Activated naive CD8-positive, alpha-beta T cell treated with anti-CD3 and anti-CD28 coated beads, Interleukin-2, amount 50 U/mL, for 24 hours (primary cell): ENCODE measurements around the gene UBE2O.

Experiments
- ATAC-seq: fragments of 150-1000 bp; cut with Tn5 transposase; one replicate; pipeline ENCODE4 v1.10.0; 2021
- DNase-seq: peaks from one replicate; pipeline ENCODE4 v3.0.0; 2021
- H3K27ac Mint-ChIP-seq: one replicate; pipeline ENCODE4 v1.8.0; 2021; ENCODE audit warnings: mild to moderate bottlenecking, mixed read lengths
- H3K27me3 Mint-ChIP-seq: one replicate; pipeline ENCODE4 v1.8.0; 2021; ENCODE audit warnings: mixed read lengths
- H3K36me3 Mint-ChIP-seq: one replicate; pipeline ENCODE4 v1.8.0; 2021; ENCODE audit warnings: low read depth, mixed read lengths
- H3K4me1 Mint-ChIP-seq: one replicate; pipeline ENCODE4 v1.8.0; 2021; ENCODE audit warnings: mixed read lengths
- H3K4me3 Mint-ChIP-seq: one replicate; pipeline ENCODE4 v1.8.0; 2021; ENCODE audit warnings: mild to moderate bottlenecking, moderate library complexity, mixed read lengths
- H3K9me3 Mint-ChIP-seq: one replicate; pipeline ENCODE4 v1.8.0; 2021; ENCODE audit warnings: mixed read lengths

The UBE2O gene

GRCh38 chr17:76427501-76428231 is 25.3 kb downstream of the UBE2O start:
- H3K27ac Mint-ChIP-seq: no peak overlapping the region
- H3K27me3 Mint-ChIP-seq: no peaks in the 10 kb centered on the region
- ATAC-seq (no peak), DNase-seq (no peak)
- H3K4me3 Mint-ChIP-seq: no peak overlapping the region
- peaks cover 35% of the 10 kb centered on the region for H3K4me1 Mint-ChIP-seq
- H3K9me3 Mint-ChIP-seq: no peaks in the 10 kb centered on the region
- peaks cover 6% of the 10 kb centered on the region for H3K36me3 Mint-ChIP-seq

DNA sequence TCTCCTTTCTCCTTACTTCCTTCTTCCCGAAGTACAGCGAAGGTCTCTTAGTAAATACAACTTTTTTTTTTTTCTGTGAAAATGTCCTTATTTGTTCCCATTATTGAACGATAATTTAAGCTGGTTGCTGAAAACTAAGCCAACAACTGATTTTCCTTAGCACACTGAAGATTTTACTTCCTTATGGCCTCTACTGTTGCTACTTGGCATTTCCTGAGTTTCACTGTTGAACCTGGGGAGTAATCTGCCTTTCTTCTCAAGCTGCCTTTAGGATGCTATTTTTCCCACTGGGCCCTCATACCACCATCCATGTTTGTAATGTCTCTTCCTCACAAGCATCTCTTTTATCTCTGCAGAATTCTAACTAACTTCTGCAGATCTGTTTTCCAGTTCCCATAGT is 26.1 kb downstream of the UBE2O start:
- H3K27ac Mint-ChIP-seq: peak overlapping the region; percentile 6
- no peaks in the 10 kb centered on the region for H3K9me3 Mint-ChIP-seq
- no peaks in the 10 kb centered on the region for H3K27me3 Mint-ChIP-seq
- peaks cover 30% of the 10 kb centered on the region for H3K4me1 Mint-ChIP-seq
- ATAC-seq (no peak), DNase-seq (no peak)
- peaks cover 6% of the 10 kb centered on the region for H3K36me3 Mint-ChIP-seq
- H3K4me3 Mint-ChIP-seq: no peak overlapping the region

GRCh38 chr17:76422860-76423259 is 30.1 kb downstream of the UBE2O start:
- no peaks in the 10 kb centered on the region for H3K27me3 Mint-ChIP-seq
- ATAC-seq (no peak), DNase-seq (no peak)
- no peak overlapping the region for H3K27ac Mint-ChIP-seq
- peaks cover 8% of the 10 kb centered on the region for H3K36me3 Mint-ChIP-seq
- H3K4me3 Mint-ChIP-seq: no peak overlapping the region
- H3K9me3 Mint-ChIP-seq: no peaks in the 10 kb centered on the region
- peaks cover 26% of the 10 kb centered on the region for H3K4me1 Mint-ChIP-seq

DNA sequence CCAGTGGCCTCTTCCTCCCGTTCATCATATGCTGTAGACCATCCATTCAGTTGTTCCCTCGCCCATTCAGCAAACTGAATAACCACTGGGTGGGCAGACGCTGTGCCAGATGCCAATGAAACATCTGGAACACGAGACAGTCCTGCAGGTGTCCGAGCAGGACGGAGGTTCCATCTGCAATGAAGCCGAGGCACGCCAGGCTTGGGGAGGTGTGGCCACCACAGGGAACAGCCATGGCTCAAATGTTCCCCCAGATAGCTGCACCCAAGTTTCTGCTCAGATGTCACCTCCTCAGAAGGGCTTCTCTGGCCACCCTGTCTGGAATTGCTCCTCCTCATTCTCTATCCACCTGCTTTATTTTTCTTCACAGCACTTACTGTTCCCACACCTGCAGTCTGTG is 30.5 kb downstream of the UBE2O start:
- Mint-ChIP-seq H3K9me3 (no peaks in the 10 kb centered on the region), H3K4me1 (peaks cover 27% of the 10 kb centered on the region), H3K4me3 (no peak overlapping the region), H3K36me3 (peaks cover 8% of the 10 kb centered on the region), H3K27me3 (no peaks in the 10 kb centered on the region), H3K27ac (no peak overlapping the region)
- ATAC-seq (no peak), DNase-seq (no peak)

DNA sequence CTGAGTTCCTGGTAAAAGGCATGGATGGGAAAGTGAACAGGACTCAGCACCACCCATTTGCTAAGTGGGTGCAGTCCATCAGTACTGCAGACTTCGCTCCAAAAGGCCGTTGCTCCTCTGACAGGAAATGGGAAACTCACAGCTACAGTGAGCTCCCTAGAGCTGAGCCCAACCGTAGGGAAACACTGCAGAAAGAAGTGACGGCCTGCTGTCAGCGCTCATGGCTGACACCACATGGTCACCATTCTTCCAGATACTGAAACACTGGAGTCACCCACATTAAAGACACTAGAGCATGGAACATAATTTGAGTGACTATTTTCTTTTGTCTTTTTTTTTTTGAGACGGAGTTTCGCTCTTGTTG is 31.9 kb downstream of the UBE2O start:
- Mint-ChIP-seq H3K36me3 (peaks cover 8% of the 10 kb centered on the region), H3K27ac (no peak overlapping the region), H3K27me3 (no peaks in the 10 kb centered on the region), H3K4me1 (peaks cover 23% of the 10 kb centered on the region), H3K4me3 (no peak overlapping the region), H3K9me3 (no peaks in the 10 kb centered on the region)
- DNase-seq (no peak), ATAC-seq (no peak)

DNA sequence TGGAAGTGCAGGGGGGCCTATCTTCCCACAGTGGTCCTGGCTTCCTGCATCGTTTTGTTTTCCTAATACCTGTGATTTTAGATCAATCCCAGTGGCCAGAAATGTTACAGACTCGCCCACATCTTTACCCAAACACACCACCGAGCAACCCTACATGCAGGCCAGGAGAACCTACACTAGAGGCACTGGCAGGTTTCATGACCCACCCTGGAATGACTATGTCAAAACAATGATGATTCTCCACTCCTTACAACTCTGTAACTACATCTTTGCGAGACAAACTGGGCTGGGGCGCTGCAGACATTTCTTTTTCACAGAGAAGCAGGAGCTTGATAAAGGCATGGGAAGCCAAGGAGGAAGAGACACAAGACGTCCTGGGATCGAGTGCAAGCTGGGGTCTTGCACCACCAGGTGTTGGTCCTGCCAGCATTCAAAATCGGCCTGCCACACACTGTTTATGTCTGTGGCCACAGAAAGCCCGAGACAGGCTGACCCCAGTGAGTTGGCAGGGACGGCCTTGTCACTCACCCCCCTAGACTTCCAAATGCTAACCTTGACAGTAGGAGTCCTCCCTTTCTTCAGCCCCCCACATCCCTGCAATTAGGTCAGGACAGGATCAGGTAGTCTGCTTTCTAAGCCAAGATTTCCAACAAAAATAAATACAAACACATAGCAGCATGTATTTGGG is 32.5 kb downstream of the UBE2O start:
- no peak for DNase-seq
- peaks cover 20% of the 10 kb centered on the region for H3K4me1 Mint-ChIP-seq
- H3K36me3 Mint-ChIP-seq: peaks cover 6% of the 10 kb centered on the region
- no peak overlapping the region for H3K4me3 Mint-ChIP-seq
- H3K27ac Mint-ChIP-seq: no peak overlapping the region
- H3K27me3 Mint-ChIP-seq: no peaks in the 10 kb centered on the region
- no peak for ATAC-seq
- no peaks in the 10 kb centered on the region for H3K9me3 Mint-ChIP-seq

DNA sequence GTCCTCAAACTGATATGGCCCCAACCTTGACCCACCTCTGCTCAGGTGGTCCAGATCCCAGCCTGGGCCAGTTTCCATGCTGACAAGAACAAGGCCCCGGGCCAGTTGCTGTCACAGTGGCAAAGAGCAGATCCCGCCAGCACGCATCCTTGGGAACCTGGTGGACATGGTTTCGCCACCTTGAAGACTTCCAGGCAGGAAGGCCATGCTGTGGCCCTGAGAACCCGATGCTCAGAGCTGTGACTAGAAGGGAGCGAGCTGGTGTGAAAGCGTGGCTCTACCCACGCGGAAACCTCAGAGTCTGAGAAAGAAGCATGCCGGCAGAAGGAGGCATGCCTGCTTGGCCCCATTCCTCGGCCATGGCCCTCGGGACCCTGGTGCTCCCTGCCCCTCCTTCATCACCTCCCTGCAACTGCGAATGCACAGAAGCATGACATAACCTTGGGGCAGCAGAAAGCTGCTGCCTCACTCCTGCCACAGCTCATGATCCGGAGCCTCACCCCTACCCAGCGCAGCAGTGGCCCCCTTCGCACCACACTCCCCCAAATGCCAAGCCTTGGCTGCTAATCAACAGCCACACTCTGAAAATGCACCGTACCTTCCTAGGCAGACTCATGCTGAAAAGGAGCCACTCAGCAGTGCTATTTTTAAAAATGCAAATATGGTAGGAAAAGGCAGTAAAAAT is 33.2 kb downstream of the UBE2O start:
- no peak for ATAC-seq
- Mint-ChIP-seq H3K4me1 (peaks cover 20% of the 10 kb centered on the region), H3K27ac (no peak overlapping the region)

GRCh38 chr17:76417499-76418143 is 35.3 kb downstream of the UBE2O start:
- DNase-seq: no peak
- no peak overlapping the region for H3K4me3 Mint-ChIP-seq
- H3K27me3 Mint-ChIP-seq: no peaks in the 10 kb centered on the region
- H3K9me3 Mint-ChIP-seq: no peaks in the 10 kb centered on the region
- H3K4me1 Mint-ChIP-seq: peaks cover 18% of the 10 kb centered on the region
- no peak overlapping the region for H3K27ac Mint-ChIP-seq
- no peak for ATAC-seq
- peaks cover 5% of the 10 kb centered on the region for H3K36me3 Mint-ChIP-seq

More for the DNA sequence above, 33.2 kb downstream of the UBE2O start:
- H3K4me3 Mint-ChIP-seq: no peak overlapping the region
- no peaks in the 10 kb centered on the region for H3K27me3 Mint-ChIP-seq
- no peaks in the 10 kb centered on the region for H3K9me3 Mint-ChIP-seq
- DNase-seq: no peak
- H3K36me3 Mint-ChIP-seq: peaks cover 5% of the 10 kb centered on the region

DNA sequence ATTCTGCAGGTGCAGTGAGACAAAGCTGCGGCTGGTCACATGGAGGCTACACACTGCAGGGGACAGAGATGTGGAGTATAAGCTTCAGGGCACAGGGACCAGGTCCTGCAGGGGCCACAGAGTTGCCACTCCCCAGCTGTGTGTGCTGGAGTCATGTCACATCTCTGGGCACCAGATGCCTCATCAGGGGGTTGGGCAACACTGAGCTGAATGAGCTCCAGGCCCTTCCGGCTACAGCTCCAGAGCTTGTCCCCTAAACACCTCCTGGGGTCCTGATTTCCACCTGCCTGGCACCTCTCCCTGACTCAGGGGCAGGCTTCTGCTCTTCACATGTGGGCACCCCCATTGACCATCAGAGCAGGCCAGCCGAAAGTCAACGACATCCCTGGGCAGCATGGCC is 36.1 kb downstream of the UBE2O start:
- Mint-ChIP-seq H3K27ac (no peak overlapping the region), H3K4me3 (no peak overlapping the region), H3K9me3 (no peaks in the 10 kb centered on the region), H3K36me3 (peaks cover 5% of the 10 kb centered on the region), H3K4me1 (peaks cover 18% of the 10 kb centered on the region), H3K27me3 (no peaks in the 10 kb centered on the region)
- ATAC-seq (no peak), DNase-seq (no peak)

GRCh38 chr17:76416457-76416856 is 36.5 kb downstream of the UBE2O start:
- DNase-seq (no peak), ATAC-seq (no peak)
- no peak overlapping the region for H3K4me3 Mint-ChIP-seq
- H3K9me3 Mint-ChIP-seq: no peaks in the 10 kb centered on the region
- H3K36me3 Mint-ChIP-seq: peaks cover 5% of the 10 kb centered on the region
- H3K27ac Mint-ChIP-seq: no peak overlapping the region
- peaks cover 18% of the 10 kb centered on the region for H3K4me1 Mint-ChIP-seq
- no peaks in the 10 kb centered on the region for H3K27me3 Mint-ChIP-seq

DNA sequence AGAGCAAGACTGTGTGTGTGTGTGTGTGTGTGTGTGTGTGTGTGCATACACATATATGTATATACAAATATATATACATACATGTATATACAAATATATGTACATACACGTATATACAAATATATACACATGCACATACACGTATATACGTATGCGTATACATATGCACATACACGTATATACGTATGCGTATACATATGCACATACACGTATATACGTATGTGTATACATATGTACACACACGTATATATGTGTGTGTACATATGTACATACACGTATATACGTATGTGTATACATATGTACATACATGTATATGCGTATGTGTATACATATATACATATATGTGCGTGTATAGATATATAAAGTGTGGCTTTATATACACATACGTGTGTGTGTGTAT is 37.2 kb downstream of the UBE2O start:
- no peaks in the 10 kb centered on the region for H3K27me3 Mint-ChIP-seq
- no peak overlapping the region for H3K27ac Mint-ChIP-seq

DNA sequence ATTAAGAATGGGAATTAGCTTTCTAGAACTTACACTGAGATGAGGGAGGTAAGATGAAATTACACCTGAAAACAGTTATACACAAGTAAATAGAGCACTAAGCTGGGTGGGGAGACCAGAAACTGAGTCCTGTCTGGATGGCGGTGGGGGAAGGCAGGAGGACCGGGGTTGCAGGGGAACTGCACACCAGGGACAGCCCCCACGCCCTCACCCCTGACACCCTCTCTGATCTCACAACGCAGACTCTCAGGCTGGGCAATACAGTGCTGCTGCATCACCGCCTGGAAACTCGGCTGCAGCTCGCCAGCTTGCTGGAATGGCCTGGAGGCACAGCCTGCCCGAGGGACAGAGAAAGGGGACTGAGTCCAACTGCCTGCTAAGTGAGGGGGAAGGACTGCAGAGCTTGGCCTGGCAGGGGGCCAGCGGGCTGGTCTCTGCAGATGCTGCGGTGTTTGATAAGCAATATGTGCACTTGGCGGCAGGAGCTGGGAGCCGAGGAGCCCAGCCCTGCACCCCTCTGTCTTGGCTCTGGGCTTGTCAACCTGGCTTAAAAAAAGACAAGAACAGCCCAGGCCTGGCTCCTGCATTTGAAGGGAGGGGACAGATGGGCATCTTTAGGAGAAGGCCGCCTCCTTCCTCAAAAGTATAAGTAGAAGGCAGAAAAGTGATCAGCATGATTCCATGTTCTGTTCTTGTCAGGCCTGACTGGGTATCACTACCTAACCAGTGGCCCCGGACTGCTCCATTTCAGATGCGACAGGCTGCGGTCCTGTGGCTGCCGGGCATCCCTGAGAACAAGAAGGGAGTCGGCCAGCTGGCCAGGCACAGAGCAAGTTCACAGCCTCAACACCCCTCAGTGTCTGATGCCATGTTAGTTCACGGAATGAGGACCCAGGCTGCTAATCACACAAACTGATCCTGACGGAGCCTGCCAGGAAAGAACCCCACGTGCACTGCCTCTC is 38.3 kb downstream of the UBE2O start:
- Mint-ChIP-seq H3K27ac (no peak overlapping the region), H3K9me3 (no peaks in the 10 kb centered on the region), H3K4me3 (no peak overlapping the region), H3K27me3 (no peaks in the 10 kb centered on the region), H3K4me1 (peaks cover 10% of the 10 kb centered on the region), H3K36me3 (peaks cover 5% of the 10 kb centered on the region)
- DNase-seq (no peak), ATAC-seq (no peak)

More for the DNA sequence above, 37.2 kb downstream of the UBE2O start:
- DNase-seq (no peak), ATAC-seq (no peak)
- Mint-ChIP-seq H3K36me3 (peaks cover 5% of the 10 kb centered on the region), H3K4me3 (no peak overlapping the region), H3K9me3 (no peaks in the 10 kb centered on the region), H3K4me1 (peaks cover 18% of the 10 kb centered on the region)

- Mint-ChIP-seq H3K27ac (no peak overlapping the region), H3K9me3 (no peaks in the 10 kb centered on the region), H3K4me3 (no peak overlapping the region), H3K4me1 (peaks cover 10% of the 10 kb centered on the region), H3K36me3 (peaks cover 5% of the 10 kb centered on the region), H3K27me3 (no peaks in the 10 kb centered on the region)
- no peak for DNase-seq
- no peak for ATAC-seq
Observed at GRCh38 chr17:76411247-76411646, 41.7 kb downstream of the UBE2O start.
